ENCODE measurements around the gene PSMB10. TPM values are rescaled to one million over a fixed set of nuclear protein-coding genes. Genes with fewer than 3 reads are reported as not detected.

The PSMB10 gene
- total RNA-seq, 1 donor: 47.0 TPM

DNA sequence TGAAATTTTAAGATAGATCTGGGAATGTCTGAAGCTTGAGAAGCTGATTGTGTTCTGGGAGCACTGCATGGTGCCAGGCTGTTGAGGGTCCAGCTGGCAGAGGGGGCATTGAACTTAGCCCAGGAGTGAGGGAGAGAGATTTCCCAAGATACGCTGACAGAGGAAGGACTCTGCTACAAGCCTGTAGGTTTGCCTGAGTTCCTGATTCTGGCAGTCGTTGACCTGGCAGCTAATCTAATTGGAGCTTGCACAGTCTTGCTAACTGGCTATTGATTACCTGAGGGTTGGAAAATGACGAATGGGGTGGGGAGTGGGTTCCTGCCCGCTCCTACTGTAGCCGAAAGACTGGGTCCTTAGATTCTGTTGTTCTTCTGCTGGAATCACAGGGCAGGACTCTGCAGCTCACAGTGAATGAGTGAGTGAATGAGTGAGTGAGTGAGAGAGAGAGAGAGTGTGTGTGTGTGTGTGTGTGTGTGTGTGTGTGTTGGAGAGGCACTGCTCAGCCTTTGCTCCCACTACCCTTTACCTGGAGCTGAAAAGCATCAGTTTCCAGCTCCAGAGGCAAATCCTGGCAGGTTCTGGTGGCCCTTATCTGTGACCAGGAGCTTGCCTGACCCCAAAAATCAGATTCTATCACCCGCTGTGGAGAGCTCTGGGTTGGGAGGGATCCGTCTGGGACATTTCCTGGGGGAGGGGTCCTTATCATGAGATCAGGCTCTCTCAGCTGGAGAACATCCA, 21.7 kb downstream of the PSMB10 start:
- H2AFZ ChIP-seq (ENCODE audit: low read length): no peak overlapping the region
- peaks cover 51% of the 10 kb centered on the region for H4K20me1 ChIP-seq (ENCODE audit: insufficient read depth, low read length)
- TF ChIP-seq, protein P1, sequence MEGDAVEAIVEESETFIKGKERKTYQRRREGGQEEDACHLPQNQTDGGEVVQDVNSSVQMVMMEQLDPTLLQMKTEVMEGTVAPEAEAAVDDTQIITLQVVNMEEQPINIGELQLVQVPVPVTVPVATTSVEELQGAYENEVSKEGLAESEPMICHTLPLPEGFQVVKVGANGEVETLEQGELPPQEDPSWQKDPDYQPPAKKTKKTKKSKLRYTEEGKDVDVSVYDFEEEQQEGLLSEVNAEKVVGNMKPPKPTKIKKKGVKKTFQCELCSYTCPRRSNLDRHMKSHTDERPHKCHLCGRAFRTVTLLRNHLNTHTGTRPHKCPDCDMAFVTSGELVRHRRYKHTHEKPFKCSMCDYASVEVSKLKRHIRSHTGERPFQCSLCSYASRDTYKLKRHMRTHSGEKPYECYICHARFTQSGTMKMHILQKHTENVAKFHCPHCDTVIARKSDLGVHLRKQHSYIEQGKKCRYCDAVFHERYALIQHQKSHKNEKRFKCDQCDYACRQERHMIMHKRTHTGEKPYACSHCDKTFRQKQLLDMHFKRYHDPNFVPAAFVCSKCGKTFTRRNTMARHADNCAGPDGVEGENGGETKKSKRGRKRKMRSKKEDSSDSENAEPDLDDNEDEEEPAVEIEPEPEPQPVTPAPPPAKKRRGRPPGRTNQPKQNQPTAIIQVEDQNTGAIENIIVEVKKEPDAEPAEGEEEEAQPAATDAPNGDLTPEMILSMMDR (IDR thresholded peaks at IDR 0.05; ENCODE audit: extremely low read depth, low read depth, low read length): no peak
- H3K9me3 ChIP-seq (ENCODE audit: low read depth, low read length): no peaks in the 10 kb centered on the region
- peaks cover 25% of the 10 kb centered on the region for H3K4me1 ChIP-seq (ENCODE audit: insufficient read depth, low read length)
- H3K4me3 ChIP-seq (ENCODE audit: insufficient read depth, low read length): no peak overlapping the region
- H3K79me2 ChIP-seq (ENCODE audit: insufficient read depth, low read length): peaks cover 49% of the 10 kb centered on the region
- peaks cover 22% of the 10 kb centered on the region for H3K36me3 ChIP-seq (ENCODE audit: insufficient read depth, low read length)
- no peak overlapping the region for H3K27ac ChIP-seq (ENCODE audit: low read depth, low read length)
- no peak overlapping the region for H3K4me2 ChIP-seq (ENCODE audit: insufficient read depth, low read length)
- DNase-seq (ENCODE audit: insufficient read length, low spot score, missing footprints): peak; percentile 15
- H3K27me3 ChIP-seq (ENCODE audit: insufficient read depth, low read length): no peaks in the 10 kb centered on the region

DNA sequence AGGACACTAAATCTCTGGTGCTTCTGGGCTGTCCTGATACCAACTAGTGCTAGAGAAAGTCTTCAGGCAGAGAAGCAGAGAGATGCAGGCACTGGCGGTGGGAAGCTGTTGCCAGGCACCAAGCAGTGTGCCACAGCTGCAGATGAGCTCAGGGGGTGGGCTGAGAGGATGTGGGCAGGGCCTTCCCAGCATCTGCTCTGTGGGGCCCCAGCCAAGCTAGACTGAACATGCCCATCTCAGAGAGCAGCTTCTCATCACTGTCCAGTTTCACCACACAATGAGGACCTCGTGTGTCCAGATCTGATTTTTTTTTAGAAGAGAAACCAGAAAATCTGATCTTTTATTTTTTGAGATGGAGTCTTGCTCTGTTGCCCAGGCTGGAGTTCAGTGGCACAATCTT, 26.5 kb downstream of the PSMB10 start:
- Histone ChIP-seq H4K20me1 (ENCODE audit: insufficient read depth, low read length) (peaks cover 15% of the 10 kb centered on the region), H3K9me3 (ENCODE audit: low read depth, low read length) (no peaks in the 10 kb centered on the region)
- peak; percentile 59 for DNase-seq (ENCODE audit: insufficient read length, low spot score, missing footprints)

DNA sequence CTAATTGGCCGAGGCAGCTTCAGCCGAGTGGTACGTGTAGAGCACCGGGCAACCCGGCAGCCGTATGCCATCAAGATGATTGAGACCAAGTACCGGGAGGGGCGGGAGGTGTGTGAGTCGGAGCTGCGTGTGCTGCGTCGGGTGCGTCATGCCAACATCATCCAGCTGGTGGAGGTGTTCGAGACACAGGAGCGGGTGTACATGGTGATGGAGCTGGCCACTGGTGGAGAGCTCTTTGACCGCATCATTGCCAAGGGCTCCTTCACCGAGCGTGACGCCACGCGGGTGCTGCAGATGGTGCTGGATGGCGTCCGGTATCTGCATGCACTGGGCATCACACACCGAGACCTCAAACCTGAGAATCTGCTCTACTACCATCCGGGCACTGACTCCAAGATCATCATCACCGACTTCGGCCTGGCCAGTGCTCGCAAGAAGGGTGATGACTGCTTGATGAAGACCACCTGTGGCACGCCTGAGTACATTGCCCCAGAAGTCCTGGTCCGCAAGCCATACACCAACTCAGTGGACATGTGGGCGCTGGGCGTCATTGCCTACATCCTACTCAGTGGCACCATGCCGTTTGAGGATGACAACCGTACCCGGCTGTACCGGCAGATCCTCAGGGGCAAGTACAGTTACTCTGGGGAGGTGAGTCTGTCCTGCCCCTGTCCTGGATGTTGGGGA, 27.5 kb downstream of the PSMB10 start:
- Histone ChIP-seq H4K20me1 (ENCODE audit: insufficient read depth, low read length) (peaks cover 12% of the 10 kb centered on the region), H3K27ac (ENCODE audit: low read depth, low read length) (no peak overlapping the region), H3K4me1 (ENCODE audit: insufficient read depth, low read length) (no peaks in the 10 kb centered on the region), H3K4me3 (ENCODE audit: insufficient read depth, low read length) (no peak overlapping the region), H3K9me3 (ENCODE audit: low read depth, low read length) (no peaks in the 10 kb centered on the region), H3K4me2 (ENCODE audit: insufficient read depth, low read length) (no peak overlapping the region), H2AFZ (ENCODE audit: low read length) (no peak overlapping the region), H3K36me3 (ENCODE audit: insufficient read depth, low read length) (peaks cover 18% of the 10 kb centered on the region), H3K27me3 (ENCODE audit: insufficient read depth, low read length) (no peaks in the 10 kb centered on the region), H3K79me2 (ENCODE audit: insufficient read depth, low read length) (peaks cover 24% of the 10 kb centered on the region)
- DNase-seq (ENCODE audit: insufficient read length, low spot score, missing footprints): peak; percentile 62
- TF ChIP-seq, protein P1 (IDR thresholded peaks at IDR 0.05; ENCODE audit: extremely low read depth, low read depth, low read length): no peak

More for the DNA sequence above, 26.5 kb downstream of the PSMB10 start:
- H3K4me3 ChIP-seq (ENCODE audit: insufficient read depth, low read length): no peak overlapping the region
- H2AFZ ChIP-seq (ENCODE audit: low read length): no peak overlapping the region
- no peak overlapping the region for H3K4me2 ChIP-seq (ENCODE audit: insufficient read depth, low read length)
- H3K4me1 ChIP-seq (ENCODE audit: insufficient read depth, low read length): no peaks in the 10 kb centered on the region
- H3K27ac ChIP-seq (ENCODE audit: low read depth, low read length): no peak overlapping the region
- TF ChIP-seq, protein P1 (IDR thresholded peaks at IDR 0.05; ENCODE audit: extremely low read depth, low read depth, low read length): no peak
- peaks cover 24% of the 10 kb centered on the region for H3K79me2 ChIP-seq (ENCODE audit: insufficient read depth, low read length)
- peaks cover 18% of the 10 kb centered on the region for H3K36me3 ChIP-seq (ENCODE audit: insufficient read depth, low read length)
- H3K27me3 ChIP-seq (ENCODE audit: insufficient read depth, low read length): no peaks in the 10 kb centered on the region
